ENCODE results near the gene SCT. TPM values are rescaled to one million over a fixed set of nuclear protein-coding genes. Genes with fewer than 3 reads are reported as not detected.

SCT gene
- total and polyA plus RNA-seq, 2 of the 8 experiments (the other 6 are each of a cell fraction or from before 2014, with no cell fraction given): 1.7 to 2.0 TPM

DNA sequence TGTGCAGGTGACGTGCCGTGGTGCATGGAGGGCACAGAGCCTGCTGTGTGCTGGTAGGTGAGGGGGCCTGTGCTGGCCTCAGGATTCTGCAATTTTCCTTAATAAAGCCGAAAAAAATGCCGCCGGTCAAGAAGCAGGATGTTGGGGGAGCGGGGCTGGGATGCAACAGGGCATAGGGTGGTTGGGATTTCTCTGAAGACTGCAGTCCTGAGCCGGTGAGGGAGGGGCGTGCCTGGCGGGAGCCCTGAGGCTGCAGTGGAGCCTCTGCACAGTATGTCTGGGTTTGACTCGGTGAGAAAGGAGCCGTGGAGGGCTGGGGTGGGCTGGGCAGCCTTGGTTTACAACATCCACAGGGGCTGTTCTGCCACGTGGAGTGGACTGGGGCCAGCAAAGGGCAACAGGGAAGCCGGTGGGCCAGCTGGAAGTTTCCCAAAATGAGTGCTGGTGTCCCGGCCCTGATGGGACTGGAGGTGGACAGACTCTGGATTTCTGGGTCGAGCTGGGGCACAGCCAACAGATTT lies 3.6 kb downstream of the SCT start (continued):
- no peak for TF ChIP-seq SIN3A (conservative IDR thresholded peaks at IDR 0.05 in 1 of 2, IDR thresholded peaks at IDR 0.05 in 1 of 2; ENCODE audit: low read depth in 1 of 2, low read length in 2 of 2)
- no peak for TF ChIP-seq NANOG (IDR thresholded peaks at IDR 0.05; ENCODE audit: insufficient read depth, low read depth, low read length, poor library complexity, severe bottlenecking)
- TF ChIP-seq KDM1A (IDR thresholded peaks at IDR 0.05; ENCODE audit: borderline replicate concordance, low read length): no peak
- no peak for TF ChIP-seq SP4 (IDR thresholded peaks at IDR 0.05; ENCODE audit: low read length)
